ENCODE data around the gene GUSB.

The GUSB gene

DNA sequence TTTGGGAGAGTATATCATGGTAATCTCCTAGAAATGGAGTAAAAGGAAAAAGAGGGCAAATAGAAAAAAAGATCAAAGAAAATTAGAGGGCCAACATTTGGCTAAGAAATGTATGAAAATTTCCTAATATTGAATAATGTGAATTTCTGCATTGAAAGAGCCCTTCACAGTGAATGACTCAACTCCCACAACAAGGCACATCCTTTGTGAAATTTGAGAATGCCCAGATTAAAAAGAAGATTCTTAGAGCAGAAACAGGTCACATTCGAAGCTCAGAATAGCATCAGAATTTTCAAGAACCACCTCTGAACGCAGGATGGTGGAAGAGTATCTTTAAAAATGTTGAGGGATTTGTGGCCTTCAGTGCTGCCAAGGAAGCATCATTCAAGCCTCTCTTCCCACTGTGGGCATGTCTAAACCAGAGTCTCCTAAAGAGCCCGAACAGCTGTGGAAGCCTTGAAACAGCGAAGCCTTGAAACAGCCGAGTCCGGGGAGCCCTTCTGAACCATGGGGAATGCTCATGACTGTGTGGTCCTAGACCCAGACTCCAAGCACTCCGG is 43.6 kb downstream of the GUSB start:
- Histone ChIP-seq H3K4me3 (ENCODE audit: insufficient read length, low read depth) (no peak overlapping the region), H3K4me1 (ENCODE audit: insufficient read depth, insufficient read length) (no peaks in the 10 kb centered on the region), H3K27me3 (ENCODE audit: insufficient read depth, insufficient read length) (no peaks in the 10 kb centered on the region), H3K36me3 (ENCODE audit: insufficient read depth, insufficient read length, low read length) (peaks cover 25% of the 10 kb centered on the region), H3K9ac (ENCODE audit: insufficient read length, low read depth) (no peak overlapping the region), H3K9me3 (ENCODE audit: insufficient read depth, low read length) (no peaks in the 10 kb centered on the region)
- no peak for TF ChIP-seq ZNF274 (IDR thresholded peaks at IDR 0.05; ENCODE audit: low read depth, low read length)
- TF ChIP-seq YY1 (IDR thresholded peaks at IDR 0.05; ENCODE audit: insufficient read depth, insufficient read length) = no peak
- no peak for TF ChIP-seq SUZ12 (IDR thresholded peaks at IDR 0.05; ENCODE audit: extremely low read depth, insufficient read depth, insufficient read length)
- no peak for DNase-seq (ENCODE audit: low read depth, low spot score)

GRCh38 chr7:65937296-65937695 is 44.7 kb downstream of the GUSB start:
- Histone ChIP-seq H3K4me1 (ENCODE audit: insufficient read depth, insufficient read length) (no peaks in the 10 kb centered on the region), H3K9me3 (ENCODE audit: insufficient read depth, low read length) (no peaks in the 10 kb centered on the region), H3K27me3 (ENCODE audit: insufficient read depth, insufficient read length) (no peaks in the 10 kb centered on the region), H3K9ac (ENCODE audit: insufficient read length, low read depth) (no peak overlapping the region), H3K4me3 (ENCODE audit: insufficient read length, low read depth) (no peak overlapping the region), H3K36me3 (ENCODE audit: insufficient read depth, insufficient read length, low read length) (peaks cover 25% of the 10 kb centered on the region)
- TF ChIP-seq ZNF274 (IDR thresholded peaks at IDR 0.05; ENCODE audit: low read depth, low read length) (no peak), SUZ12 (IDR thresholded peaks at IDR 0.05; ENCODE audit: extremely low read depth, insufficient read depth, insufficient read length) (no peak), YY1 (IDR thresholded peaks at IDR 0.05; ENCODE audit: insufficient read depth, insufficient read length) (no peak)
- DNase-seq (ENCODE audit: low read depth, low spot score) = no peak

GRCh38 chr7:65931685-65932084 is 50.3 kb downstream of the GUSB start:
- H3K9me3 ChIP-seq (ENCODE audit: insufficient read depth, low read length) = no peaks in the 10 kb centered on the region
- H3K4me3 ChIP-seq (ENCODE audit: insufficient read length, low read depth) = no peak overlapping the region
- DNase-seq (ENCODE audit: low read depth, low spot score) = no peak
- no peaks in the 10 kb centered on the region for H3K4me1 ChIP-seq (ENCODE audit: insufficient read depth, insufficient read length)
- peaks cover under 1% of the 10 kb centered on the region for H3K36me3 ChIP-seq (ENCODE audit: insufficient read depth, insufficient read length, low read length)
- no peaks in the 10 kb centered on the region for H3K27me3 ChIP-seq (ENCODE audit: insufficient read depth, insufficient read length)
- no peak for TF ChIP-seq SUZ12 (IDR thresholded peaks at IDR 0.05; ENCODE audit: extremely low read depth, insufficient read depth, insufficient read length)
- no peak for TF ChIP-seq ZNF274 (IDR thresholded peaks at IDR 0.05; ENCODE audit: low read depth, low read length)
- TF ChIP-seq YY1 (IDR thresholded peaks at IDR 0.05; ENCODE audit: insufficient read depth, insufficient read length) = no peak
- no peak overlapping the region for H3K9ac ChIP-seq (ENCODE audit: insufficient read length, low read depth)

DNA sequence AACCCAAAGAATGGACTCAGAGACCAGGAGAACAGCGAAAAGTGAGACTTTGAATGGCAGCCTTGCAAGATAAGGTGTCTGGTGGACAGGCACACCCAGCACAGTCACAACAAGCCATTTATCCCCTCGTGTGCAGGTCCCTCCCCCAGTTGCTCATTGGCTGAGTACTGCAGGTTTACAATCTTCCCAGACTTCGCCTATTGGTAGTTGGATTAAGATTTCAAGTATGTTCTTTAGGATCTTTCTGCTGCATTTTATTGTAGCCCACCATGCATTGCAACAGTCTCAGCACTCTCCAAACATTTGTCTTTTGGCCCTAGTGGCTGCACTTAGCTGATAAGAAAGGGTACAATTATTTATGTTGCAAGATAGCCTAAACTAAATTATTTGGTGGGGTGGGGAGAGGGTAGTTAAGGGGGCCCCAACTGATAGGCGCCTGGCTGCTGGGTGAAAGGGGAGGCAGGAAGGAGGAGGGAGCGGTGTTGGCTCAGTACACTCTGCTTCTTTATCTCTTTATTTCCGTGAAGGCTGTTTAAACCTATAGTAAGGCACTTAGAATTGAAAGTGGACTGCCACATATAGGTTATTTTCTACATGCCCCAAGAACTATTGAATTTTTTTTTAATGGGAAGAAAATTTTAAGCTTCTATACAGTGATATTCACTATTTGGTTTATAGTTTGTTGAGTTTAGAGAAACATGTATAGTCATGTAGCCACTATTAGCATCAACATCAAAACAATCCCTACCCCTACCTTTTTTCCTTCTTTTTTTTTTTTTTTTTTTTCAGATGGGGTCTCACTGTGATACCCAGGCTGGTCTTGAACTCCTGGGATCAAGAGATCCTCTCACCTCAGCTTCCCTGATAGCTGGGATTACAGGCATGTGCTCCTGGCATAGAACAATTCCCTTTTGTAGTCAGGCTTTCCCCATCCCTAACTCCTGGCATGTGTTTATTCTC is 54.2 kb downstream of the GUSB start:
- DNase-seq (ENCODE audit: low read depth, low spot score) = no peak
- Histone ChIP-seq H3K9ac (ENCODE audit: insufficient read length, low read depth) (no peak overlapping the region), H3K27me3 (ENCODE audit: insufficient read depth, insufficient read length) (no peaks in the 10 kb centered on the region)

DNA sequence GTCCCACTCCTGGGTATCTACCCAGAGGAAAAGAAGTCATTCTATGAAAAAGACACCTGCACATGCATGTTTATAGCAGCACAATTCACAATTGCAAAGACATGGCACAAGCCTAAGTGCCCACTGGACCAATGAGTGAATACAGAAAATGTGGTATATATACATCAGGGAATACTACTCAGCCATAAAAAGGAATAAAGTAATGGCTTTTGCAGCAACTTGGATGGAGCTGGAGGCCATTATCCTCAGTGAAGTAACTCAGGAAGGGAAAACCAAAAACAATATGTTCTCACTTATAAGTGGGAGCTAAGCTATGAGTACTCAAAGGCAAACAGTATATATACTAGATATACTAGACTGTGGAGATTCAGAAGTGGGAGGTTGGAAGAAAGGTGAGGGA is 55.4 kb downstream of the GUSB start:
- TF ChIP-seq YY1 (IDR thresholded peaks at IDR 0.05; ENCODE audit: insufficient read depth, insufficient read length) (no peak), ZNF274 (IDR thresholded peaks at IDR 0.05; ENCODE audit: low read depth, low read length) (no peak), SUZ12 (IDR thresholded peaks at IDR 0.05; ENCODE audit: extremely low read depth, insufficient read depth, insufficient read length) (no peak)
- Histone ChIP-seq H3K27me3 (ENCODE audit: insufficient read depth, insufficient read length) (no peaks in the 10 kb centered on the region), H3K36me3 (ENCODE audit: insufficient read depth, insufficient read length, low read length) (peaks cover 2% of the 10 kb centered on the region)

More for the DNA sequence above, 54.2 kb downstream of the GUSB start:
- H3K9me3 ChIP-seq (ENCODE audit: insufficient read depth, low read length) = no peaks in the 10 kb centered on the region
- peaks cover 2% of the 10 kb centered on the region for H3K36me3 ChIP-seq (ENCODE audit: insufficient read depth, insufficient read length, low read length)
- TF ChIP-seq SUZ12 (IDR thresholded peaks at IDR 0.05; ENCODE audit: extremely low read depth, insufficient read depth, insufficient read length) (no peak), YY1 (IDR thresholded peaks at IDR 0.05; ENCODE audit: insufficient read depth, insufficient read length) (no peak), ZNF274 (IDR thresholded peaks at IDR 0.05; ENCODE audit: low read depth, low read length) (no peak)
- H3K4me3 ChIP-seq (ENCODE audit: insufficient read length, low read depth) = no peak overlapping the region
- H3K4me1 ChIP-seq (ENCODE audit: insufficient read depth, insufficient read length) = no peaks in the 10 kb centered on the region

DNA sequence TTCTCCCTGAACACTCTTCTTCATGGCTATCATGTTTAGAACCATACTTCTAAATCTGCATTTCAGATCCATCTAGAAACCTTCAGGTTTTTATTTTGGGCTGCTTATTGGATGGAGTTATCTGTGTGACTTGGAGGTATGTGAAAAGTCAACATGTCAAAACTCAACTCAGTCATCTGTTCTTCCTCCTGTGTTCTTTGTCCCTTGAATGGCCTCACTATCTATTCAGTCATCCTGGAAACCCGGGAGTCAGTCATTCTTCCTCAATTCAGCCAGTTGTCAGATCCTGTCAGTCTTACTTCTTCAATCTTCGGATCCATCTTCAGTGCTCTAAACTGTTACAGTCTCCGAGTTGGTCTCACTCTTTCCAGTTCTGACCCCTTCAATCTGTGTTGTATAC is 57.0 kb downstream of the GUSB start:
- Histone ChIP-seq H3K36me3 (ENCODE audit: insufficient read depth, insufficient read length, low read length) (peaks cover 3% of the 10 kb centered on the region), H3K9me3 (ENCODE audit: insufficient read depth, low read length) (no peaks in the 10 kb centered on the region), H3K27me3 (ENCODE audit: insufficient read depth, insufficient read length) (no peaks in the 10 kb centered on the region), H3K4me3 (ENCODE audit: insufficient read length, low read depth) (no peak overlapping the region), H3K9ac (ENCODE audit: insufficient read length, low read depth) (no peak overlapping the region), H3K4me1 (ENCODE audit: insufficient read depth, insufficient read length) (no peaks in the 10 kb centered on the region)
- TF ChIP-seq YY1 (IDR thresholded peaks at IDR 0.05; ENCODE audit: insufficient read depth, insufficient read length) (no peak), ZNF274 (IDR thresholded peaks at IDR 0.05; ENCODE audit: low read depth, low read length) (no peak), SUZ12 (IDR thresholded peaks at IDR 0.05; ENCODE audit: extremely low read depth, insufficient read depth, insufficient read length) (no peak)
- DNase-seq (ENCODE audit: low read depth, low spot score) = no peak

More for the DNA sequence above, 55.4 kb downstream of the GUSB start:
- Histone ChIP-seq H3K4me1 (ENCODE audit: insufficient read depth, insufficient read length) (no peaks in the 10 kb centered on the region), H3K9me3 (ENCODE audit: insufficient read depth, low read length) (no peaks in the 10 kb centered on the region), H3K9ac (ENCODE audit: insufficient read length, low read depth) (no peak overlapping the region), H3K4me3 (ENCODE audit: insufficient read length, low read depth) (no peak overlapping the region)
- no peak for DNase-seq (ENCODE audit: low read depth, low spot score)

DNA sequence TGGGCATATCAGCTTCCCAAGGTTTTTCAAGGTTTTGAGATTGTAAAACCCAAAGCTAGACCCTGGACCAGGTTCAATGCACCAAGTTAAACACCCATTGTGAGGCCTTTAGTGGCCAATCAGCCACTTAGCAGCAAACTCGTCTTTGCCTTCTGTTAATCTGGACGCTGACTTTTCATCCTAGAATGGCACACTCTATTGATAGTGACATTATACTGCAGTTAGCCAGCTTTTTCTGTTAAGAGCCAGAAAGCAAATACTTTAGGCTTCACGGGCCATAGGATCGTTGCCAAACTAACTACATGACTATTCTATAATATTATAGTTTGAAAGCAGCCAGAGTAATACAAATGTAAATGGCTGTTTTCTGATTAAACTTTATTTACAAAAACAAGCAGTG is 57.8 kb downstream of the GUSB start:
- Histone ChIP-seq H3K27me3 (ENCODE audit: insufficient read depth, insufficient read length) (no peaks in the 10 kb centered on the region), H3K4me1 (ENCODE audit: insufficient read depth, insufficient read length) (no peaks in the 10 kb centered on the region), H3K9ac (ENCODE audit: insufficient read length, low read depth) (no peak overlapping the region), H3K9me3 (ENCODE audit: insufficient read depth, low read length) (no peaks in the 10 kb centered on the region), H3K4me3 (ENCODE audit: insufficient read length, low read depth) (no peak overlapping the region), H3K36me3 (ENCODE audit: insufficient read depth, insufficient read length, low read length) (peaks cover 5% of the 10 kb centered on the region)
- TF ChIP-seq SUZ12 (IDR thresholded peaks at IDR 0.05; ENCODE audit: extremely low read depth, insufficient read depth, insufficient read length) (no peak), ZNF274 (IDR thresholded peaks at IDR 0.05; ENCODE audit: low read depth, low read length) (no peak), YY1 (IDR thresholded peaks at IDR 0.05; ENCODE audit: insufficient read depth, insufficient read length) (no peak)
- no peak for DNase-seq (ENCODE audit: low read depth, low spot score)
